COLO668 (cell line): ENCODE measurements around the gene EEIG2.

Experiments
- DNase-seq: peaks from one replicate; lab custom pipeline; 2025; ENCODE audit not compliant: unreplicated experiment; lab: John Stamatoyannopoulos, UW

The EEIG2 gene

GRCh38 chr1:108583757-108584427 is 24.0 kb downstream of the EEIG2 start:
- DNase-seq = no peak

- DNase-seq = no peak
Measured at GRCh38 chr1:108584428-108584856, 24.5 kb downstream of the EEIG2 start.

- DNase-seq = peak; percentile 33
Measured at GRCh38 chr1:108585313-108585712, 25.4 kb downstream of the EEIG2 start.

- DNase-seq = no peak
Measured at GRCh38 chr1:108590441-108590840, 30.5 kb downstream of the EEIG2 start.

- DNase-seq = no peak
Measured at GRCh38 chr1:108590957-108591356, 31.1 kb downstream of the EEIG2 start.

GRCh38 chr1:108591466-108591865 is 31.6 kb downstream of the EEIG2 start:
- DNase-seq = no peak

GRCh38 chr1:108592030-108592759 is 32.3 kb downstream of the EEIG2 start:
- no peak for DNase-seq

GRCh38 chr1:108593448-108593847 is 33.5 kb downstream of the EEIG2 start:
- DNase-seq = no peak

- no peak for DNase-seq
Measured at GRCh38 chr1:108595507-108595906, 35.6 kb downstream of the EEIG2 start.

- DNase-seq = no peak
Measured at GRCh38 chr1:108597041-108597440, 37.1 kb downstream of the EEIG2 start.

- no peak for DNase-seq
Measured at GRCh38 chr1:108598340-108598739, 38.4 kb downstream of the EEIG2 start.

- no peak for DNase-seq
Measured at GRCh38 chr1:108600504-108600903, 40.6 kb downstream of the EEIG2 start.

- DNase-seq = no peak
Measured at GRCh38 chr1:108601708-108602410, 42.0 kb downstream of the EEIG2 start.

- DNase-seq = no peak
Measured at GRCh38 chr1:108605633-108606032, 45.7 kb downstream of the EEIG2 start.

GRCh38 chr1:108606478-108606877 is 46.6 kb downstream of the EEIG2 start:
- no peak for DNase-seq

GRCh38 chr1:108609483-108610049 is 49.7 kb downstream of the EEIG2 start:
- peak; percentile 75 for DNase-seq
